WERI-Rb-1 (cell line): Measurements from ENCODE around the gene CAMK2N1.

Experiments
- DNase-seq: peaks from one replicate; pipeline ENCODE4 v3.0.0-alpha.2; 2020
- H3K27ac ChIP-seq: fragments of 250-450 bp; sonication (Bioruptor Pico); 2 replicates; pipeline ENCODE4 v1.5.1; 2020; ENCODE audit warnings: mild to moderate bottlenecking, moderate library complexity
- H3K27me3 ChIP-seq: fragments of 250-450 bp; sonication (Bioruptor Pico); 2 replicates; pipeline ENCODE4 v1.5.1; 2021; ENCODE audit warnings: mild to moderate bottlenecking, low read depth, moderate library complexity; ENCODE audit not compliant: insufficient read depth, severe bottlenecking
- H3K36me3 ChIP-seq: fragments of 250-450 bp; sonication (Bioruptor Pico); 2 replicates; pipeline ENCODE4 v1.5.1; 2020; ENCODE audit warnings: mild to moderate bottlenecking, moderate library complexity
- H3K4me3 ChIP-seq: 2 replicates; pipeline ENCODE4 v1.5.1; 2011; ENCODE audit warnings: low read depth, mild to moderate bottlenecking, control low read depth, low read length
- H3K9me3 ChIP-seq: fragments of 250-450 bp; sonication (Bioruptor Pico); 2 replicates; pipeline ENCODE4 v1.5.1; 2021; ENCODE audit warnings: mild to moderate bottlenecking, moderate library complexity; ENCODE audit not compliant: severe bottlenecking
- TF ChIP-seq, protein P1 (sequence below): IDR thresholded peaks from 2 replicates; pipeline ENCODE4 v1.5.1; 2011; ENCODE audit warnings: low read depth, mild to moderate bottlenecking, control low read depth, inconsistent platforms, low read length

The CAMK2N1 gene

DNA sequence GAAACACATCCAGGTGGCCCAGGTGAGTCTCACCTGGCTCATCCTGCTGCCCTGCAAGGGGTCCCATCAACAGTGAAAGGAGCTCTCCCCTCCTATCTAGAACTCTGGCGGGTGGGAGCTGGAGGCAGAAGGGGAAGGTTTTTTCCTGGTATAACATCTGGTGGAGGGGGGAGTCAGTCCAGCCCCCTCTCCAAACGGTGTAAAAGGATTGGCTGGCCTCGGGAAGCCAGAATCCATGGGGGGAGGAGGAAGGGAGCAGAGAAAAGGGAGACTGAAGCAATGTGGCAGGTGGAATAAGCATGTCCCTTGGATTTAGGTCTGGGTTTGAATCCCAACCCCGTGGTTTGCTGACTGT is 1.2 kb upstream of the CAMK2N1 start:
- H3K9me3 ChIP-seq: no peaks in the 10 kb centered on the region
- no peak for DNase-seq
- no peak overlapping the region for H3K27ac ChIP-seq
- peaks cover 86% of the 10 kb centered on the region for H3K27me3 ChIP-seq
- no peaks in the 10 kb centered on the region for H3K36me3 ChIP-seq
- TF ChIP-seq, protein P1, sequence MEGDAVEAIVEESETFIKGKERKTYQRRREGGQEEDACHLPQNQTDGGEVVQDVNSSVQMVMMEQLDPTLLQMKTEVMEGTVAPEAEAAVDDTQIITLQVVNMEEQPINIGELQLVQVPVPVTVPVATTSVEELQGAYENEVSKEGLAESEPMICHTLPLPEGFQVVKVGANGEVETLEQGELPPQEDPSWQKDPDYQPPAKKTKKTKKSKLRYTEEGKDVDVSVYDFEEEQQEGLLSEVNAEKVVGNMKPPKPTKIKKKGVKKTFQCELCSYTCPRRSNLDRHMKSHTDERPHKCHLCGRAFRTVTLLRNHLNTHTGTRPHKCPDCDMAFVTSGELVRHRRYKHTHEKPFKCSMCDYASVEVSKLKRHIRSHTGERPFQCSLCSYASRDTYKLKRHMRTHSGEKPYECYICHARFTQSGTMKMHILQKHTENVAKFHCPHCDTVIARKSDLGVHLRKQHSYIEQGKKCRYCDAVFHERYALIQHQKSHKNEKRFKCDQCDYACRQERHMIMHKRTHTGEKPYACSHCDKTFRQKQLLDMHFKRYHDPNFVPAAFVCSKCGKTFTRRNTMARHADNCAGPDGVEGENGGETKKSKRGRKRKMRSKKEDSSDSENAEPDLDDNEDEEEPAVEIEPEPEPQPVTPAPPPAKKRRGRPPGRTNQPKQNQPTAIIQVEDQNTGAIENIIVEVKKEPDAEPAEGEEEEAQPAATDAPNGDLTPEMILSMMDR: no peak
- H3K4me3 ChIP-seq: no peak overlapping the region

DNA sequence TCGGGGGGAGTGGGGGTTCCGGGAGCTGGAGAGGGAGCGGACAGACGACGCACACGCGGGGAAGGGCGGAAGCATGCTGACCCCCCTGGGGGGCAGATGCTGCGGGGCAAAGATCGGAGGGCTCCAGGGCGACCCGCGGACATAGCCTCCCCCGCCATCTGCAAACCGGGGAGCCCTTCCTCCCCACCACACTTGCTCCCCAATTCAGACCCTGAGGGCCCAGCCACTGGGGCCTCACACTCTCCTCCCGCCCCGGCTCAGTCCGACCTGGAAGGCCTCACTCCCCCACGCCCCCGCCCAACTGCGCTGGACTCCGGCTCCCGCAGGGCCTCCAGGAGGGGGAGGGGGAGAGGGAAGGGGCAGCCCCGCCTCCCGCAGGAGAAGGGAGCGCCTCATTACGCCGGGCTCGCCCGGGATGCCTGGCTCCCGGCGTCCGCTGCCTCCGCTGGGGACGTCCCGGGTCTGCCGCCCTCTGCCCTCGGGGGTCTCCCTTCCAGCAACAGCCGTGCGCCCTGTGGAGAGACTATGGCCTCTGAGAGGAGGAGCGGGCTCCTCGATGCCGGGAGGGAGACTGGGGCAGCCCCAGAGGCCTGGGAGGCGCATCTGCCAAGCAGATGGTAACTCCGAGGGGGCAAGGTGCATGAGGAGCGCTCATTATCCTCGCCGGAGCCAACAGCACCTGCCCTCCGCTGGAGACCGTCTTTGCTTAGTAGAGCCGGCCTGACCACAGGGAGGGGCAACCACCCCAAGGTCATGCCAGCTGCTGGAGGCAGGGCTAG is 636 bp upstream of the CAMK2N1 start:
- peak; percentile 64 for DNase-seq
- H3K27me3 ChIP-seq: peaks cover 86% of the 10 kb centered on the region
- H3K27ac ChIP-seq: no peak overlapping the region
- H3K4me3 ChIP-seq: peak overlapping the region; percentile 44
- TF ChIP-seq, protein P1: no peak
- no peaks in the 10 kb centered on the region for H3K36me3 ChIP-seq
- H3K9me3 ChIP-seq: no peaks in the 10 kb centered on the region

DNA sequence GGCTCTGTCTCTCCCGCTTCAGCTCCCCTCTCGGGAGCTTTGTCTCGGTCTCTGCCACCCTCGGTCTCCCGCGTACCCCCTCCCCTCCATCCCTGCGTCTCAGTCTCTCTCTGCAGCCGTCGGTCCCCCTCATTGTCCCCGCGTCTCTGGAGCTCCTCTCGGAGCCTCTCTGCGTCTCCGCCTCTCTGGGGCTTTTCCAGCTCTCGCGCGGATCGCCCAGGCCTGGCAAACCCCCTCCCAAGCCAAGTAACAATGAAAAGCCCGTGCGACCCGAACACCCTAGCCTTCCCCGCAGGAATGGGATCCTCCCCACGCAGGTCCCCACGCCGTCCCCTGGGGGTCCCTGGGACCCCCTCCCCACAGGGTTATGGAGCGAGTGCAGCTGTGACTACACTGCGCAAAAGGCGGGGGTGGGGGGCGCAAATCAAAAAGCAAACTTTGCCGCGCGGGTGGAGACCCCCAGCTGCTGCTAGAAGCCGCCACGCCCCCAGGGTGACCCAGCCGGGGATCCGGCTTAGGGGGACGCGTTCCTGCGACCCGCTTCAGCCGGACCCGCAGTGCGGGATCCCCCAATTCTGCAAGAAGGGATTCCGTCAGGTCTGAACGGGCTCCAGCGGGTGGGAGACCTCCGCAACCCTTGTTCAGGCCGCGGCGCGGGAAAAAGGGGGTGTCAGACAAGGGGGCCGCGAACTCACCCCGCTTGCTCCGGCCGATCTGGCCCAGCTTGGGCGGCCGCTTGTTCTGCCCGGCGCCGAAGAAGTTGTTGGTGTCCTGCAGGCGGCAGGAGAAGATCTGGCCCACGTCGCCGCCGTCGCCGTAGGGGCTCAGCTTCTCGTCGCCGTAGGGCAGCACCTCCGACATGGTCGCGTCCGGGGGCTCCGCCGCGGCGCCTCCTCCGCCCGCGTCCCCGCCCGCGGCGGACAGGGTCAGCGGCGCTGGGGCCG is 1.2 kb downstream of the CAMK2N1 start:
- no peak overlapping the region for H3K27ac ChIP-seq
- TF ChIP-seq, protein P1: no peak
- no peaks in the 10 kb centered on the region for H3K9me3 ChIP-seq

DNA sequence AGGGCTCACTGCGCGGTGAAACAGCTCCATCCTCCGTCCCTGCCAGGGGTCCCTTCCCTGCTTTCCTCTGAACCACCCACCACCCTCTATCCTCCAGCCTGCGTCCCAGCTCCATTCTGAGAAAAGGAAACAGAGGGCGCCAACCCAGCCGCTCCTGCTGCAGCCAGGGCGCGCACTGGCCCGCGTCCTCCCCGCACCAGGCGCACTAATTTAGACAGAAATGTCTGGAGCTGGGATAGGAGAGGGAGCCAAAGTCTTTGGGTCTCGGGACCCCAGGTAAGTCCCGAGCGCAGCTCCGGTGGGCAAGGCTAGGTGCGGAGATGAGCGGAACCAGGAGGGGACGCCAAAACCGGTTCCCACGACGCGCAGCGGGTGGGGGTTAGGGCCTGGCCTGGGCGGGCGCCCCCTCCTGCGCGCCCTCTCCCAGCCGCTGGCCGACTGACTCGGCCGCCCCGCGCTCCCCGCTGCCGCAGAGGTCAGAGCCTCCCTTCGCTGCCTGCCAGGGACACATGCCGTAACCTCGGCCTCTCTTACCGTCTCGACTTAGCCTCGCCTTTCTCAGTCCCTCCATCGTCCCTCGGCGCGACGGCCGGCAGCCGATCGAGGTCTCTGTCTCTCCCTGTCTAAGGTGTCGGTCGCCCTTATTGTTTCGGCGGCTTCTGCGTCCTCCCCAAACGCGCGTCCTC is 2.0 kb downstream of the CAMK2N1 start:
- H3K4me3 ChIP-seq: peak overlapping the region; percentile 22

More for the DNA sequence above, 1.2 kb downstream of the CAMK2N1 start:
- Histone ChIP-seq H3K27me3 (peaks cover 69% of the 10 kb centered on the region), H3K4me3 (peak overlapping the region; percentile 22), H3K36me3 (no peaks in the 10 kb centered on the region)
- DNase-seq: peak; percentile 13

More for the DNA sequence above, 2.0 kb downstream of the CAMK2N1 start:
- DNase-seq: peak; percentile 15
- Histone ChIP-seq H3K27me3 (peaks cover 68% of the 10 kb centered on the region), H3K36me3 (no peaks in the 10 kb centered on the region), H3K27ac (no peak overlapping the region), H3K9me3 (no peaks in the 10 kb centered on the region)
- TF ChIP-seq, protein P1: peak; percentile 42; the same call in 1 of the 2 replicates
